Medulla oblongata (tissue), 1 donor: ENCODE measurements around the gene ZNF682.
"Not testable (repeated sequence)": the region's sequence is repeated elsewhere in the genome, so short reads cannot be mapped to it uniquely, and the experiment has no call there.

Source experiments
- DNase-seq: peaks from one replicate; pipeline ENCODE4 v3.0.0-alpha.2; 2015; ENCODE audit errors: extremely low spot score

ZNF682 gene

GRCh38 chr19:19997656-19998268 lies 41.5 kb downstream of the ZNF682 start:
- no peak for DNase-seq

GRCh38 chr19:19966862-19967261 lies 72.4 kb downstream of the ZNF682 start:
- DNase-seq: no peak

DNA sequence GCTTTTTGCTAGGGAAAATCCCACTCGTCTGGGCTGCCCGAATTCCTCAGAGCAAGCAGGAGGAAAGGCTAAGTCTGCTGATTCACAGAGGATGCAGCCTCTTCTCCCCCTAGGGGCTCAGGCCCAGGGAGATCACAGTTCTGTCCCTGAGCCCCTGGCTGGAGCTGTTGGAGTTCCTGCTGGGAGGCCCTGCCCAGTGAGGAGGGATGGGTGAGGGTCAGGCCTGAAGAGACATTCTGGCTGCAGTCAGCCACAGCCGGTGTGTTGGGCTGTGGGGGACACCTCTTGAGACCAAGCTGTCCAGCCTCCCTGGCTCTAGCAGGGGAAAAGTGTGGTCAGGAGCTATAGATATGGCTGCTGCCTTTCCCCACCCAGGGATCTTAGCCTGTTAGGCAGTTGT lies 73.2 kb downstream of the ZNF682 start:
- not testable (repeated sequence) for DNase-seq

DNA sequence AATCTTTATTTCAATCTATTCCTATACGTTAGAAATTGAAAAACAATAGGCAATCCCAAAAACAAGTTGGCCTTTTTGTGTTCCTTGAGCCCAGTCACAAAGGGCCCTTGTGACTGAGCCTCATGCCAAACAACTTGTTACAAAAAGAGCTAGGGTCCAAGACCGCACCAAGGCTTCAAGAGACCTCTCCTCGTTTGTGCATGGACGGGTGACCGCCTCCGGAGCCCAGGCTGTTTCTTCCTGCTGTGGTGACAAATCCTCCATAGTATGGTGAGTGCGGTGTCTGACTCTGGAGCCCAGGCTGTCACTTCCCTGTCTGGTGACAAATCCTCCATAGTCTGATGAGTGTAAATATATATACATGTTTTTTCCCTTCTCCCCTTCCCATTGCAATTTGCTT lies 74.9 kb downstream of the ZNF682 start:
- DNase-seq: no peak

- peak; percentile 80 for DNase-seq
Observed at GRCh38 chr19:19959151-19959799, 80.0 kb downstream of the ZNF682 start.

GRCh38 chr19:19957766-19958165 lies 81.5 kb downstream of the ZNF682 start:
- DNase-seq: not testable (repeated sequence)

- no peak for DNase-seq
Observed at GRCh38 chr19:19956434-19957075, 82.8 kb downstream of the ZNF682 start.

GRCh38 chr19:19955208-19955607 lies 84.1 kb downstream of the ZNF682 start:
- DNase-seq: no peak
